ENCODE results near the gene FOS.

Gene FOS

DNA sequence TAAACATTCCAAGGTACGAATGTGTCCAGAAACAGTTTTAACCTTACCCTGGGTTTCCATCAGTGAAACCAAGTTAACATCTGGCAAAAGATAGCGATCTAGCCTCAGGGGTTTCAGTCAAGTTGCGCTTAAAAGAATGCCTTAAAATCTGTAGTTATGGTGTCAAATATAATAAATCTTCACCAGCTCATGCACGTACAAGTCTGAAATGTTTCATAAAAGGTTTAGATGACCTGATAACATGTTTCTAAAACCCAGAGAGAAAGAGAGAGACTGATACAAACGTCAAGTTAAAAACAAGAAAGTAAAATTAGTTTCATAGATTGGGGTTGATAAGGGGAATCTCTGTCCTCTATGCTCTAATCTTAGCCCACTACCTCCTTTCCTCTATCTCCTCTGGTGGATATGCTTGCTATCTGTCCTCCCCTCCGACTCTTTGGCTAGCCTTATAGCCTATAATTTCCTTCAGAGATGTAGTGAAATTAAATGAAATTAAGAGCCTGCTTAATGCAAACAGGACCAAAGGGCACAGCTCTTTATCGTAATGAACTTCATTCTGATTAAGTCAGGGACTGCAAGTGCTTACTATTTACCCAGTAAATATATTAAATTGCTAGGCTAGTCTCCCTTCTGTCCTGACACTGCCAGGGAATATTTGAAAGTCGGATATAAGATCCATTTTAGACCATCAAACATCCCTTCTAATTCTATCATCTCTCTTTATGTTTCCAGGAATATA lies 18.4 kb upstream of the FOS start:
- no peak overlapping the region for H3K4me3 ChIP-seq (ENCODE audit: low read length)
- TF ChIP-seq ZNF274 (IDR thresholded peaks at IDR 0.05; ENCODE audit: low read depth, low read length), result no peak

DNA sequence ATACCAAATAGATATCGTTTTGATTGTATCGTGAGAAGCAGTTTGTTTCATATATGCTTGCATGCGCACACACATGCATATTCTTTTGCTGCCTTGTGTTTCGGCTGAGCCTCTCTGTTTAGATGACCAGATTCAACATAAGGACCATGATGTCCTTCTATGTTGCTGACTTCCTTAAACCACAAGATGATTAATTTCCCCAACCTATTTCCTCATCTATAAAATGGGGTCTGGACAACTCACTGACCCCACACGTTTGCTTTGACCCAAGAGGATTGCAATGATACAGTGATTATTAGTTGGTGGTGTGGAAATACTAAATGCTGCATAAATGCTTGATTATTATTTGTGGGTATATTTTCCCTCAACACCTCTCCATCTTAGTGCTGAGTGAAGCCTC lies 16.8 kb upstream of the FOS start:
- no peak overlapping the region for H3K4me3 ChIP-seq (ENCODE audit: low read length)
- TF ChIP-seq ZNF274 (IDR thresholded peaks at IDR 0.05; ENCODE audit: low read depth, low read length), result no peak

DNA sequence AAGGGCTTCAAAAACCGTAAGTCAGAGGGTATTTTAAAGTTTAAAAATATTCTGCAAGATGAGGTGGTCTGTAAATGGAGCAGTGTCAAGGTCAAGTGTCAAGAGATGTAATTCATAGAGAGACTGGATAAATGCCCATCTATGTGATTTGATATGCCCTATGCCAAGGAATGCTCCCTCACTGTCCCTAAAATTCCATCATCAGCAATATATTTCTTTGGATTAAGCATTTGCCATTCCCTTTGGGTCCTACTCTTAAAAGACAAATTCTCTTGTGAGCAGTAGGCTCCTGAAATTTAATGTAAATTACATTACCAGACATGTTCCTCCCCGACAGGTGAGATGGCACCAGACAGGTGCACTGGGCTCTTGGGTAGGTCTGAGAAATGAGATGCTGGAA lies 16.0 kb upstream of the FOS start:
- no peak overlapping the region for H3K4me3 ChIP-seq (ENCODE audit: low read length)
- no peak for TF ChIP-seq ZNF274 (IDR thresholded peaks at IDR 0.05; ENCODE audit: low read depth, low read length)

DNA sequence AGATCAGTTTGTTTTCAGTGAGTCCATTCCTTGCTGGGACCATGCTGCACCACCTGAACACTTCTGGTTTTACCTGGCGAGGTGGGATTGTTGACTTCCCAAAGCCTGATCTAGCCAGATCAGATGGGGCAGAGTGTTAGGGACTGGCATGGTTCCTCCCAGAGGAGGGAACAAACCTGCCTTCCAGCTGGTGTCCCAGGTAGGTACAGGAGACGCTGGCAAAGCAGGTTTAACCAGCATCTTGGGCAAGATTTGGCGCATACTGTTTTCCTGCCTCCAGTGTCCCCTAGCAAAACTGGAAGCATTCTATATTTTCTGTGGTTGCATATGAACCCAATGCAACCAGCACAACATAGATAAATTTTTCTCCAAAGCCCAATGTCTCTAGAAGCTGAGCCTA lies 14.6 kb upstream of the FOS start:
- no peak for TF ChIP-seq ZNF274 (IDR thresholded peaks at IDR 0.05; ENCODE audit: low read depth, low read length)
- H3K4me3 ChIP-seq (ENCODE audit: low read length), result no peak overlapping the region

DNA sequence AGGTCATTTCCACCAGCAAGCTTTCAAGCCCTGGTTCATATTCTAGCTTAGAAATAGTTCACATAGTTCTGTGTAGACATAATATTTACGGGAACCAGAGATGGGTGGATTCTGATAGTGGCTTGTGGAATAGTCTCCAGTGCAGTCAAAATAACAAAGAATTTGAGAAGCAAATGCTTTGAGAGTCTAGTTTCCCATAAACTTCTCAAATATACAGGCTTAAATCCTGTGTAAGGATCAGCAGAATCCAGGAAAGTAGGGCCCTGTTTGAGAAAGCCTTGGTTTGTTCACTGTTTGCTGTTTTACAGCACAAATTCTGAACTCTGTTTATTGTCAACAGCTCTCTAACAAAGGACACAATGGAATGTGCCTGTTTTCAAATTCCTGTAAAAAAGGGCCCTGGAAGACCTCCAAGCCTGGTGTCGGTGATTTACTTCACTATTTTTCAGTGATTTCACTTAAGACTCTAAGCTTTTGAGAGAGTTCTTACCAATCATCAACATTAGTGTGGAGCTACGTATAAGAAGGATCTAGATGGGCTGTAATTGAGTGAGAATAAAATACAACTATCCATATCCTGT lies 11.4 kb upstream of the FOS start:
- H3K4me3 ChIP-seq (ENCODE audit: low read length), result no peak overlapping the region
- TF ChIP-seq ZNF274 (IDR thresholded peaks at IDR 0.05; ENCODE audit: low read depth, low read length), result no peak

DNA sequence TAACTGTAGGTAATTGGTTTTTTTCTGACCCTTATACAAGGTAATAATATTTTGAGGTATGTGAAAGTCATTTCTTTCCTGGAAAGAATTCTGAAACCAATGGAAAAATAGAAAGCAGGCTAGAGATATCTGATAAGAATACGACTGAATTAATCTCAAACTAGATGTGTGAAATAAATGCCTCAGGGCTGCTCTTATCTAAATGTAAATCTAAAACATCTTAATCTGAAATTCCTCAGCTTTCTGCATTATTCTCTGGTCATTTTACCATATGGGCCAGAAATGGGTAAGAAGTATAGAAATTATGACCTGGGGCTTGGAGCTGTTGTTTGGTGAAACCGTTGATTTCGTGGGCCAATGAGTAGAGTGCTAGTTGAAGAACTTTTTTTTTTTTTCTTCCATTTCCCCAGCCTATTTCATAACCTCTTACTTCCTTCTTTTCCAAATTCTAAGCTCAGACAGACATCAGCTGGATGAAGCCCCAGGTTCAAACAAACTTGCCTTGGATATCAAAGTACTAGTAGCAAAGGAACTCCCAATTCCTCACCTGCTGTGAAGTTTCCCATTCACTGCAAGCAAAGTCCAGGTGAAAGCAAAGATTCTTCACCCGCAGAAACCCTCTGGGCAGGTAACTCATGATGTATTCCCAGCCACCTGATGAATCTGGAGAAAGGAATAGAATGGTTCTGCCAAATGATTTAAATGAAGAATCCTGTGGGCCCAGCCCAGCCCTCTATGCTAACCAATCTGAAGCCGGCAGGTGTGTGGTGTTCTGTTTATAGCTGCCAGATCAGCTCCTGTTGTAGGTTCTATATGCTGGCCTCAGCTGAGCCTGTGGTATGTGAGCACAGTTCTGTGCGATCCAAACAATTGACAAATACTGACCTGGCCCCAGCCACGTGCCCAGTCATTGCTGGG lies 9.7 kb upstream of the FOS start:
- no peak overlapping the region for H3K4me3 ChIP-seq (ENCODE audit: low read length)
- no peak for TF ChIP-seq ZNF274 (IDR thresholded peaks at IDR 0.05; ENCODE audit: low read depth, low read length)

DNA sequence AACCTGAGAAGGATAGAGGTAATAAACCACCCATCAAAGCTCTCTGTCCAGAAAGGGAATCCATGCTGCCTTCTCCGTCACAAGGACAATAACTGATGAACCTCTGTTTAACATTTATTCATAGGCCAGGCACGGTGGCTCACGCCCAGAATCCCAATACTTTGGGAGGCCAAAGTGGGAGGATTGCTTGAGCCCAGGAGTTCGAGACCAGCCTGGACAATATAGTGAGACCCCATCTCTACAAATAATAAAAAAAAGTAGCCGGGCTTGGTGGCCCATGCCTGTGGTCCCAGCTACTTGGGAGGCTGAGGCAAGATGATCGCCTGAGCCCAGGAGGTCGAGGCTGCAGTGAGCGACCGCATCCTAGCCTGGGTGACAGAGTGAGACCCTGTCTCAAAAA lies 7.1 kb upstream of the FOS start:
- H3K4me3 ChIP-seq (ENCODE audit: low read length), result no peak overlapping the region
- no peak for TF ChIP-seq ZNF274 (IDR thresholded peaks at IDR 0.05; ENCODE audit: low read depth, low read length)

DNA sequence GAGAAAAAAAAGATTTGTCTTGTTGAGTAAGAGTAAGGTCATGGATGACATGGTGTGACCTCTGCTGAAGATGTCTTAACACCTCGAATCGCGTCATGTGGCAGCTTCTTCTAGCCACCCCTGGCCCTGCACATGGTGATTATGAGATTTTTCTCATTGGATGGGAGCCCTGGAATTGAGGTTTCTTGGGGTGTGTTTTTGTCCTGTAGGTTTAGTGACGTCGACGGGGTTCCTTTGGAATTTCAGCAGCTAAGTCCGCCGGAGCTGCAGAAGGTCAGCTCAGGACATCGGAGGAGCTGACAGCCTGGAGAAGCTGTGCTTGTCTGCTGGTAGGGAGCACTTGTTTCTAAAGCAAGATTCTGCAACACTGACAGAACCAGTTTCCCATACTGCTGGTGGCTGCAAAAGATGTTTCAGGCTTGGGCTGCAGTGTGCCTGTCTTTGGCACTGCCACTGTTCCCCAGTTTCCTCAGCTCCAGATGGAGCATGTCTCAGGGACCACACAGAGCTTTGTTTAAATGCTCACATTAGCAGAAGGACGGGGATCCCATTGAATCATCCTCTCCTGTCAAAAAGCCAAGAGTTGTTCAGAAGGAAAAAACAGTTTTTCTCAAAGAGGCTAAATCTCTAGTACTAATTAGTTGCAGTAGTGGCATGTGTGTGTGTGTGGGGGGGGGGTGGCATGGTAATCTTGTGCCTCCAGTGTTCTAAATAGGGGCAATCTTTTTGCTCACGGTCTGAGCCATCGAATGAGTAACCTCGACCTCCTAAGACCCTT lies 5.2 kb upstream of the FOS start:
- TF ChIP-seq ZNF274 (IDR thresholded peaks at IDR 0.05; ENCODE audit: low read depth, low read length), result no peak

DNA sequence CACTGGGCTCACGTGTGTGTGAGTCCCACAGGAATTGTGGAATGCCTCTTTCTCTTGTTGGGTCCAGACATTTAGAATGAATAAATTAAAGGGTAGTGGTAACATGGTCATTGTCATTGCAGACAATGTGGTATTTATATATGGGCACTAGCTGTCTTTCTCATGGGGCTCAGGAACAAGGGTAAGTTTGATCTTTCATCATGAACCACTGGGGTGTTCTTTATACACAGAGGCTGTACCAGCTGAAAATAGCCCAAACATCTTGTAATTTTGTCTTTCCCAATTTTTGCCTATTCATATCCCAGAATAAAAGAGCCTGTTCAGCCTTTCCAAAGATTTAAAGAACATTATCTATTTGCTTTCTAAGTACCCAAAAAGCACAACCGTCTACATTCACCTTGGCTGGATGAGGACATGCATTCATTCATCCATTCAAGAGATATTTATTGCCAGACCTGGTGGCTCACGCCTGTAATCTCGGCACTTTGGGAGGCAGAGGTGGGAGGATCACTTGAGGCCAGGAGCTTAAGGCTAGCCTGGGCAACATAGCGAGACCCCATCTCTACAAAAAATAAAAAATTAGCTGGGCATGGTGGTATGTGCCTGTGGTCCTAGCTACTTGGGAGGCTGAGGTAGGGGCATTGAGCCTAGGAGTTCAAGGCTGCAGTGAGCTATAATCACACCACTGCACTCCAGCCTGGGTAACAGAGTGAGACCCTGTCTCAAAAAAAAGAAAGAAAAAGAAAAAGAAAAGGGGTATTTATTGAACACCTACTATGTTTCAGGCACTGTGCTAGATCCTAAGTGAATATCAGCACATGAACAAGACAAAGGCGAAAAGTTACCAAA lies 4.4 kb upstream of the FOS start:
- no peak overlapping the region for H3K4me3 ChIP-seq (ENCODE audit: low read length)
- no peak for TF ChIP-seq ZNF274 (IDR thresholded peaks at IDR 0.05; ENCODE audit: low read depth, low read length)

More for the DNA sequence above, 5.2 kb upstream of the FOS start:
- no peak overlapping the region for H3K4me3 ChIP-seq (ENCODE audit: low read length)

DNA sequence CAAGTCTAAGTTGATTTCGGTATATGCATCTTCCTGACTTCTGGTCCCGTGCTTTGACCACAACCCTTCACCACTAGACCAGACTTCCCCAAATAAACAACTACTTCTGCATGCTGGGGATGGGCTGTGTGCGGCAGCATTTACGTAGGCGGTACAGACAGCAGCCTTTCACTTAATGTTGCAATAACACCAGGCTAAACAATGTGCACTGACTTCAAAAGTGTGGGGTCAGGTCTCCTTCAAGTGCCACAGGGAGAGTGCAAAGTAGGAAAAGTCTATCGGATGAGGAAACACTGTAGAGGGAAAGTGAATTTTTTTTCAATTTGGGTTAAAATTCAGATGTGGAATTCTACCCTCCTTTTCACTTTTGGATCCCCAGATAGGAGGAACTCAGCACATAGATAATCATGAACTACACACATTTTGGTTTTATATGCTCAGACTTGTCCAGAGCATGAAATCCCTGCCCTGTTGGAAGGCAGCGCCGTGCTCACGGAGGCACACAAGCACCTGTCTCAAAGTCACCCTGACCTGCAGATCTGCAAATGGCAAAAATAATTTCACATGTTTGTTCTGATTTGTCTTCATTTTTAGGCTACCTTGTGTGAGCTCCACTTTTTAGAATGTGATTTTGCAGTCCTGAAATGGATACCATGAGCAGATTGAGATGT lies 3.6 kb upstream of the FOS start:
- TF ChIP-seq ZNF274 (IDR thresholded peaks at IDR 0.05; ENCODE audit: low read depth, low read length), result no peak
- H3K4me3 ChIP-seq (ENCODE audit: low read length), result no peak overlapping the region

DNA sequence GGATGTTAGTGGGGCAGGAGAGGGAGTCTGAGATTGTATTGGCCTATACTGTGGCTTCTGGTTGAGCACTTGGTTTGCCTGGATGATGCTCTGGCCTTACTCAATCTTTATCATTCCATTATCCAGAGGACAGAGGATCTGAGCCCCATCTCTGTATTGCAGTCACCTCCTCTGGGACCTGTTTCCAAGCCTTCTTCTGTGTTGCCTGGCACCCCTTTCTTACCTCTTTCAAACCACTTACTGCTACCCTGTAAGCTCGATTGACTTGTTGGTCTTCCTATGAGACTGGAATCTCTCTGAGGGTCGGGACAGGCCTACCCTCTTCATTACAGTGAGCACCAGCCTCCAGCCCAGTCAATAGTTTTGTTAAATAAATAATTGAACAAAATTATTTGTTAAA lies 3.0 kb upstream of the FOS start:
- no peak overlapping the region for H3K4me3 ChIP-seq (ENCODE audit: low read length)
- no peak for TF ChIP-seq ZNF274 (IDR thresholded peaks at IDR 0.05; ENCODE audit: low read depth, low read length)

DNA sequence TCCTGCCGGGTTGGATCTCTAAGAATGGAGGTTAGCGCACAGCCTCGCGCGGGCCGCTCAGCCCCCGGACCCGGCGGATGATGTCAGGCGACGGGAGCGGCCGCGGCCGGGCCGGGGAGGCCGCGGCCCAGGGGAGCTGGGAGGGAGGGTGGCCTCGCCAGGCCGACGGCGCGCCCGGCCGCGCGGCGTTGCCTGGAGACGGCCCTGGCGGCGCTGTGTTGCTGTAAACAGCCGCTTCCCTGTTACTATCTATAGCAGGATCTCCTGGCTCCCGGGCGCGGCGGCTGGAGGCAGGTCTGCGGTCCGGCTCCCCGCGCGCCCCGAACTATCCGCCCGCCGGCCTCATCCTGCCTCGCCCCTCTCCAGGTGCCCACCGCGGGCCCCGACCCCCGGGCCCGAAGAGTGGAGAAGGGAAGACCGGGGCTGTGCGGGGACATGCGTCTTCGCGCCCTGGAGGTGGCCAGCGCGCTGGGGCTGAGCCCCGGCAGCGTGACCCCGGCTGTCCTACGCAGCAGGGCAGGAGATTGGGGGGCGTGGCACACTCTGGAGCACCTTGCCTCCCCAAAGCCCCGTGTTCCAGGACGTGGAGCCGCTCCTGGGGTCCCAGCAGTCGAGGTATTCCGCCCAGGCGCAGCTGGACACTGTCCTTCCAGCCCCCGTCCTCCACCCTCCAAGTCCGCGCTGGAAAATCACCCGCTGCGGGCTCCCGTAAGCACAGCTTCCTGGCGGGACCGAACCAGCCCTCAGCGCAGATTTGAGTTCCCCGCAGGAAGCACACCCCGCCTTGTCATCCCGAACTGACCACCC lies 1.4 kb upstream of the FOS start:
- peak overlapping the region; percentile 68; the same call in 1 of the 2 replicates for H3K4me3 ChIP-seq (ENCODE audit: low read length)

More for the DNA sequence above, 1.4 kb upstream of the FOS start:
- no peak for TF ChIP-seq ZNF274 (IDR thresholded peaks at IDR 0.05; ENCODE audit: low read depth, low read length)

All from GM08714 (cell line).